Activated CD4-positive, CD25-positive, alpha-beta regulatory T cell treated with anti-CD3 and anti-CD28 coated beads, Interleukin-2, amount 50 U/mL, for 24 hours (primary cell): Measurements from ENCODE around the gene SPTBN1.
"Not testable (repeated sequence)": the region's sequence is repeated elsewhere in the genome, so short reads cannot be mapped to it uniquely, and the experiment has no call there.

Experiments used
- ATAC-seq, 2 donors: fragments of 150-1000 bp; cut with Tn5 transposase; one replicate each; pipeline ENCODE4 v1.10.0; 2021; ENCODE audit warnings: mild to moderate bottlenecking in 1 of 2, moderate library complexity in 1 of 2

The SPTBN1 gene

DNA sequence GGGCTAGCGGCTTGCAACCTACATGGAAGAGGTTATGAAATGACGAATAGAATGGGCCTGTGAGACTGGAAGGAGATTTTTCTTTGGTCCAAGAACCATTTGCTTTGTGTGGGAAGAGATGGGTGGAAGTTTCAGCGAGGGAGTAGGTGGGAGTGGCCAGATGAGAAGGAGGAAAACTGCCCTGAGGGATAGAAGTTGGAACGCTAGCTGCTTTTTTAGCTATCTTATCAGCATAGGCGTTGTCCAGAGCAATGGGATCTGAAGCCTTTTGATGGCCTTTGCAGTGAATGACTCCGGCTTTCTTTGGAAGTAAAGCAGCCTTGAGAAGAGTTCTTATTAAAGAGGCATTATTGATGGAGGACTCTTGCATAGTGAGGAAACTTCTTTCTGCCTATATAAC, 52.4 kb downstream of the SPTBN1 start:
- no peak for ATAC-seq

DNA sequence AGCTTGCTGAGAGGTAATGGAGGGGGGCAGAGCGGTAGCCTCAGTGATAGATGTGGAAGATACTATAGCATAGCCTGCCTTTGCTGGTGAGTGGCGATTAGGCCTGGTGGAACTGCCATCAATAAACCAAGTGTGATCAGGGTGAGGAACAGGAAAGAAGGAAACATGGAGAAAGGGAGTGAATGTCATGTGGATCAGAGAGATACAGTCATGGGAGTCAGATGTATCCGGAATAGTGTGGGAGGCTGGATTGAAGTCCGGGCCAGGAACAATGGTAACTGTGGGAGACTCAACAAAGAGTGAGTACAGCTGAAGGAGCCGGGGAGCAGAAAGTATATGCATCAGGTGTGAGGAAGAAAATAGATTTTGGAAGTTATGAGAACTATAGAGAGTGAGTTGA, 52.9 kb downstream of the SPTBN1 start:
- not testable (repeated sequence) for ATAC-seq

DNA sequence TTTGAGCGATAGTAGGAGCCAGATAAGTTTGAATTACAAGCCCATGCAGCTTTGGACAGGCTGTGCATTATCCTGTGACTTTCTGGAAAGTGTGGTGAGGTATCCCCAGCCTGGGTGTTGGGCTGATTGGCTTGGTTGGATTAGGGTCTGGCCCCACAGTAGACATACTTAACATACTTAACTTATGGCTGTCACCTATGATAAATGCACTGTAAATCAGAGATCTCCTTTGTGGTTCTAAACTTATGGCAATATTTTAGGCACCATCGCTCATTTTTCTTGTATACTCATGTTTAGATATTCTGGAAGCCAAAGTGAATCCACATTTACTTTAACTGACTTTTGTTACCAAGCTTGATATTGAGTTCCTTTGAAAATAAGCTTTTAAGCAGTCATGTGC, 54.8 kb downstream of the SPTBN1 start:
- no peak for ATAC-seq

- no peak for ATAC-seq
Measured at GRCh38 chr2:54512183-54512582, 56.1 kb downstream of the SPTBN1 start.

DNA sequence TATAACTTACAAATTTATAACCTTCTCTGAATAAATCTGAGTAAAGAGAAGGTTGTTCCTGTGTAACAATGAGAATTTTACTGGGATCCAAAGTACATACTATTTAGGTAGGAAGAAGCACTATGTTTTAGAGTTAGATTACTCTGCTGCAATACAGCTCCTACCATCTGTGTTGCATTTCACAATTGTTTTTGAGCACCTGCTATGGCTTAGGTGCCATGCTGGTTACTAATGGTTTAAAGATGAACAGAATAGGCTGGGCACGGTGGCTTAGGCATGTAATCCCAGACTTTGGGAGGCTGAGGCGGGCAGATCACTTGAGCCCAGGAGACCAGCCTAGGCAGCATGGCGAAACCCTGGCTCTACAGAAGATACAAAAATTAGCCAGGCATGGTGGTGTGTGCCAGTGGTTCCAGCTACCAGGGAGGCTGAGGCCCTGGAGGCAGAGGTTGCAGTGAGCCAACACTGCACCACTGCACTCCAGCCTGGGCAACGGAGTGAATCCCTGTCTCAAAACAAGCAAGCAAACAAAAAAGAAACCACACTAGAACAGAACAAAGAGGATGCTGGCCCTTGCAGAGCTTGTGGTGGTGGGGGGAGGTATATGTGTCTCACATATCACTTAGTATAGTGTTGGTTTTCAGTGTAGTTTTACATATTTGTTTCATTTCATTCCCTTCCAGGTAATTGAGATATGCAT, 56.7 kb downstream of the SPTBN1 start:
- no peak for ATAC-seq

- ATAC-seq = no peak
Measured at GRCh38 chr2:54513363-54513715, 57.2 kb downstream of the SPTBN1 start.

- no peak for ATAC-seq
Measured at GRCh38 chr2:54514822-54515569, 58.9 kb downstream of the SPTBN1 start.

DNA sequence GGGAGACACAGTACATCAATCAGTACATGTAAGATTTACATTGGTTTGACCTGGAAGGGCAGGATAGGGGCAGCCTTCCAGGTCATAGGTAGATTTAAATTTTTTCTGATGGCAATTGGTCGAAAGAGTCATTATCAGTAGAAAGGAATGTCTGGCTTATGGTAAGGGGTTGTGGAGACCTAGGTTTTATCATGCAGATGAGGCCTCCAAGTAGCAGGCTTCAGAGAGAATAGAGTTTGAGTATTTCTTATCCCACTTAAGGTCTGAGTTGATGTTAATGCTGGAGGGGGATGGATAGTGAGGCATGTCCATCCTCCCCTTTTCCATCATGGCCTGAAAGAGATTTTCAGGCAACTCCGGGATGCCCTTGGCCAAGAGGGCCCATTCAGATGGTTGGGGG, 60.7 kb downstream of the SPTBN1 start:
- no peak for ATAC-seq

GRCh38 chr2:54518016-54518415, 61.9 kb downstream of the SPTBN1 start:
- not testable (repeated sequence) for ATAC-seq

DNA sequence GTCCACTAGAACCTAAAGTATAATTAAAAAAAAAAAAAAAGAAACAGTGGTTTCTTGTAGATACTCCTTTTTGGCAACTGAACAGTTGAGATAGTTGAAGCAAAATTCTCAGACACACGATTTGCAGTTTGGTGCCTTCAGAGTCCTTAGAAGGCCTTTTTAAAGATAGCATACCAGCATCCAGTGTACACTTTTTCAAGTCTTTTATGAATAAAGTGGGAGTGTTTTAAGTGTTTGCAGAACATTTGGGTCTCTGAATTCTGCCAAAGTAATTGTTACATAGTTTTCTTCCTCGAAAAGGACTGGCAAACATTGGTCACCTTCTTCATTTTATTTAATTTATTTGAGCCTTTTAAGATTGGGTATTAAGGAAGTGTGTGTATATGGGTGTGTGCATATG, 62.3 kb downstream of the SPTBN1 start:
- no peak for ATAC-seq

GRCh38 chr2:54519841-54520459, 63.8 kb downstream of the SPTBN1 start:
- ATAC-seq = no peak

DNA sequence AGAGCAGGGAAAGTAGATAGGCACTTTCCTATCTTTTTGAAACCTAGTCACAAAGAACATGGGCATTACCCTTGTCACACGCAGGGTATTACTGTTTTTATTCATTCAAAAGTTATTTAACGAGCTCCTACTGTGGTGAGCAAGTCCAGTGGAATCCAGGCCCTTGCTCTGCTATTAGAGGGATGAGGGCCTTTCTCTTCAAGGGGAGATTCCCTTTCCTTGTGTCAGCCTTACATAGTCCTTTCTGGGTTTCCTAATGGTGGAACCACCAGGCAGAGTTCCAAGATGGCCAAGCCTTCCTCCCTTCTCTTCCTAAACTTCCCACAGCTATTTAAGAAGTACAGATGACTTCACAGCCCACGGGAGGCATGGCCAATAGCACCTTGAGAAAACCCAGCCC, 64.6 kb downstream of the SPTBN1 start:
- ATAC-seq = no peak

DNA sequence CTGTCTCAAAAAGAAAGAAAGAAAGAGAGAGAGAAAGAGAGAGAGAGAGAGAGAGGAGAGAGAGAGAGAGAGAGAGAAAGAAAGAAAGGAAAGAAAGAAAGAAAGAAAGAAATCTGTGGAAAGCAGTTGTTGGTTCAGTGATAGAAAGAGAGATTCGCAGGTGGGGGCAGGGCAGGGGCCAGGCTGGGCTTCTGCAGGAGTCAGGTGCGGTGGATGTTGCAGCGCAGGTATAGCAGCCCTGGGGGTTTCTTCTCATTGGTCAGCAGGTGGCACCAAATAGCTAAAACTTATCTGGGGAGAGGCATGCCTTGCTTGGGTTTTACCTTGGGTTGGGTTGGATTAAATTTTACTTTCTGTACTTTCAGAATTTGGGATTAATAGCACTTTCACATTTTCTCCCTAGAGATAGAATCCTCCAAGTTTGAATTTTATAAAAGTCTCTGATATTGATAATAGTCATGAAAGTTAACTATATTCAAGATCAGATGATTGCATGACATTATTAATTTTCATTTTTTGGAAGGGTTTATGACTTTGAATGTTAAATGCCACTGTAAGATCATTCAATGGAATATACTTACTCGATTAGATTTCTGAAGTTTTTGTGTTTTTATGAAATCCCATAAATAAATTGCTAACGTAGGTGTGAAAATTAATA, 66.6 kb downstream of the SPTBN1 start:
- ATAC-seq = peak; percentile 75 to 86

- no peak for ATAC-seq
Measured at GRCh38 chr2:54523324-54523959, 67.3 kb downstream of the SPTBN1 start.

DNA sequence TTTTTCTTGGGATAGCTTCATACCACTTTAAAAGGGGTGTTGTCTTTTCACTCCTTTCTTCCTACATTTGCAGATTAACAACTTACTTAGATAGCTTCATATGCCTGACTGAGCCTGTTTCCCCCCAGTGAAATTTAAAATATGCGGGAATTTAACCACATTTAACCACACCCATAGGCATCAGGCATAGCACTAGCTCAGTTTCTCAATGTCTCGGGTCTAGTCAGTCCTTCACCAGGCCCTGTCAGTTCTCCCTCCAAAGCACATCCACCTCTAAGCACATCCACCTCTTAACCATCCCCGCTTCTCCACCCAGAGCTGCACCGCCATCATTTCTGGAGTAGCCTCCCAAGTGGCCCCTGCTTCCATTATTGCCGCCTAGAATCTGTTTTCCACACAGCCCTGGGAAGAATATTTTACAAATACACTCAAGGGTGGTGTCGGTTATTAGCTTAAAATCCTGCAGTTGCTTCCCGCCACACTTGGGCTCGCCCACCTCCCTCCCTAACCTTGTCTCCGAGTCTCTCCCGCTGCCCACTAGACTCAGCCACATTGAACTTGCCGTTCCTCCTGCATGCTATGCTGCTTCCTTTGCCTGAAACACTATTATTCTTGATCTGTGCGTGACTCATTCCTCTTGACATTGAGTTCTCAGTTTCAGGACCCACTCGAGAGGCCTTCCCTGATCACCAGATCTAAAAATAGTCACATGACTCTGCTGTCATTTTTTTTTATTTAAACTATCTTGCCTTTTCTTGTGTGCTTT, 68.3 kb downstream of the SPTBN1 start:
- peak; percentile 82 to 93 for ATAC-seq

GRCh38 chr2:54525321-54525720, 69.2 kb downstream of the SPTBN1 start:
- ATAC-seq = no peak

DNA sequence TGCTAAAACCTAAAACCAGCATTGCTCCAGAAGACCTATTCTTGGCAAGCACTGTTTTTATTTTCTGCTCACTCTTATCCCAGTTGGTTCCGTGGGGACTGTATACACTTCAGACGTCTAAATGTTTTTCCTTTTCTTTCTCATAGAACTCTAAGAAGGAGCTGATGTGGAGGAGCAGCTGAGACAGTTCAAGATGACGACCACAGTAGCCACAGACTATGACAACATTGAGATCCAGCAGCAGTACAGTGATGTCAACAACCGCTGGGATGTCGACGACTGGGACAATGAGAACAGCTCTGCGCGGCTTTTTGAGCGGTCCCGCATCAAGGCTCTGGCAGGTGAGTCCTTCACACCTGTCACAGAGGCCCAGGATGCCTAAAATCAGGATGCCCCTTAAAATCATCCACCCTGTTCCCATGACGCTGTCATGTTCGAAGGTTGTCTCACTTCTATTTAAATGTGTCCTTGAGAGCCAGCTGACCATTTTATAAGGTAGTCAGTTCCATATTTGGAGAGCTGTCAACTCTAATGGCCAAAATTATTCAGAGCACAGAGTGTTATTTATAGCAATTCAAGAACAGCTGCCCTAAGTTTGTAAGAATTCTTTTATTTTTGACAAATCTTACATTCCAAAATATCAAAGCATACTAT, 70.2 kb downstream of the SPTBN1 start:
- ATAC-seq = no peak

DNA sequence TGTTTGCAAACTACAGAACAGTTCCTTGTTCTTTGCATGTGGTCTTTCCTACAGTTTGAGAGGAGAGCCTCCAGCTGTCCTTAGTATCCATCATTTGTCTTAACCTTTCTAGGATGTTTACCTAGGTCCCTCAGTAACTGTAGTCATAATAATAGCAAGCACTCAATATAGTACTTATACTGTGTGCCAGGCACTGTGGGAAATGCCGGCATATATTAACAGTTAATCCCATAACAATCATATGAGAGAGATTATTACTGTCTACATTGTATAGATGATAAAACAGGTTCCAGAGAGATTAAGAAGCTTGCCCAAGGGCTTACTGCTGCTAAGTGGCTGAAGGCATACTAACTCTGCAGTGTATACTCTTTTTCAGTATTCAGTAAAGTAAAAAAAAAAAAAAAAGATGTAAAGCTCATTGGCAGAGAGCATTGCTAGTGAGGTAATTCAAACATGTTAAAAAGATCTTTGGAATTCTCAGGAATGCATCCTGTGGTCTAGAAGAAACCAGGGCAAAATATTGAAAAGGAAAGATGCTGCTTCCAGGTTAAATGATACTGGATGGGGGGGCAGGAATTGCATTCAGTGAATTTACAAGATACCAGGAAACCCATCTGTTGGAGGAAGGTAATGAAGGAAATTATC, 72.3 kb downstream of the SPTBN1 start:
- ATAC-seq = no peak

GRCh38 chr2:54529518-54529917, 73.4 kb downstream of the SPTBN1 start:
- ATAC-seq = not testable (repeated sequence)

- ATAC-seq = peak in 1 of 2 donors; percentile 27
Measured at GRCh38 chr2:54529935-54530334, 73.8 kb downstream of the SPTBN1 start.

- no peak for ATAC-seq
Measured at GRCh38 chr2:54531558-54531957, 75.4 kb downstream of the SPTBN1 start.
